Endothelial cell of hepatic sinusoid (primary cell): ENCODE measurements around the gene HOXA7.

Experiments used
- in situ Hi-C: cut with HindIII; loops from 2 replicates; pipeline ENCODE4 v1.10.0; 2017; ENCODE audit warnings: low sequenced_read_pairs

HOXA7 gene

DNA sequence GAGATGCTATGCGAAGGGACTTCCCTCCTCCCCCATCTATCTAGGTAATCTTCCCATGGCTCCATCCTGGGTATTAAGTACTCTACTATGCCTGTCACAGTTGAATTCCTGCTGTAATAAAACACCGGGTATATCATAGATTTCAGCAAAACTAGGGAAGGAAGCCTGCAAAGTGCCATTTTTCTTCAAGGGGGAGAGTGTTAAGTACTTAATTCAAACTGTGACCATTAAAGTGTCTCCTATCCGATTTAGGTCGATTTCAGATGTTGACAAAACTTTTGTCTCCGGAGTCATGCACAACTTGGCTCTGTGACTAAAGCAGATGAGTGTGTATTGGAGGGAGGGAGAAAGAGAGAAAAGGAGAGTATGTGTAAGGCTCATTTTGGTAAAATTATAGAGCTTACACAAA is 30.5 kb downstream of the HOXA7 start:
- in situ Hi-C loops = loop anchor here (5.0 kb wide), 4 partner anchors 36 to 434 kb away; no protein-coding TSS in a partner anchor

DNA sequence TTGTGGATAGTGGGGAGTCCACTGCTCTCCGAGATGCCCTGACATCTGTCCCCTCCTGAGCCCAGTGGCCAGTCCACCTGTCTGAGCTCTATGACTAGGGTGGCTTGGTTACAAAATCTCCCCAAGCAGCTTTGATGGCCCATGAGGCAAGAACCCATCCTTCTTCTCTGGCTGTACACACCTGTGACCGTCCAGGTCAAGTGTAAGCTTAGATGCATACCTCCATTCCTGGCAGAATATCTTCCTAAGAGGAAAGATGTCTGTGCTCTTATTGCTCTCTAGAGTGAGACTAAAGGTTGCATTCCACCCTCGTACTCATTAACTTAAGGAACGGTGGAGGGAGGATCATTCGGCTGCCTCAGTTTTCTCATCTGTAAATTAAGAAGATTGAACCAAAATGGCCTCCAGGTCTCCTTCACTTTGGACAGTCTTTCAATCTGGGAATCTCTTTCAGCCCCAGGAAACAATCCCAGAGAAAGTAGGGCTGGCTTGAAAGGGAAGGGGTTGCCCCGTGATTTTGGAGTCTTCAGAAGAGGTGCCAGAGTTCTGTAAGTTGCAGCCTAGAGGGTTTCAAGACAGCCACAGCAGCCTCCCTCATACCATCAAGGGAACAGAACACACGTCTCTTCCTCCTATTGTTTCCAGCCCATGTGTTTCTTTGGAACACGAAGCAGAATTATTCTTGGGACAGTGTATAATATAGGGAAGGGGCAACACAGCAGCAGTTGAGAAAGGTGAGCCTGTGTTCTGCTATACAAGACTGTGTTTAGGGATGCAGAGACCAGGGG is 31.4 kb downstream of the HOXA7 start:
- in situ Hi-C loops = loop anchor here (5.0 kb wide), 4 partner anchors 37 to 433 kb away; no protein-coding TSS in a partner anchor

DNA sequence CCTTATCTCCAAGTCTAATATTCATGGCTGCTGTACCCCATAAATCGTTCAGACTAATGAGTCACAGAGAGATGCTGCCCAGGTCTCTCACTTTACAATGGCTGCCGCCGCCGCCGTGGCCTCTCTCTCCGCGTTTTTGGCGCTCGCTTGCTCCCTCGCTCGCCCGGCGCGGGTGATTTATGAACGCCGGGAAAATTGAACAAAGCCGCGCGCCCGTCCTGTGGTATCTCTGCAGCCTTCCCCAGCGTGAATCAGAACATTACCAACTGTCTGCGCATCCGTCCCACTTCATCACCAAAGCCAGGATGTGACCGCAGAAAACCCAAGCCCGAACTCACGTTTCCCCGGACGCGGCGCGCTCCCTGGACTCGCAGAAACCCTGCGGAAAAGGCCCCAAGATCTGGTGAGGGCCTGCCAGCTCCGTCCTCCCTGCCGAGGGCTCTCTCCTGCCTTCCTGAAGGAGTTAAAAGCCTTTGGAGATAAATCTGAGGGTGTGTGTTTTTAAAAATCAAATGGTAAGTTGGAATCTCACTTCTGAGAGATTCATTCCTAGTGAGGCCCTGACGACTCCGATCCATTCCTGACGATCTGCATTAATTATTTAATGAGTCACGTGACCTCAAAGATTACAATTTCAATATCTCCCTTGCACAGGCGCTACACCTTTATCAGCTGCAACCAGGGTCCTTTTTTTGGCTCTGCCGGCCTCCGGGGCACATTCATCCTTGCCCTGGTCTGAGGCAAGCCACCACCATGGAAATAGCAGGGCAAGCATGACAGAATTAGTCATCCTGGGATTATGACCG is 32.2 kb downstream of the HOXA7 start:
- in situ Hi-C loops = no loop called here

DNA sequence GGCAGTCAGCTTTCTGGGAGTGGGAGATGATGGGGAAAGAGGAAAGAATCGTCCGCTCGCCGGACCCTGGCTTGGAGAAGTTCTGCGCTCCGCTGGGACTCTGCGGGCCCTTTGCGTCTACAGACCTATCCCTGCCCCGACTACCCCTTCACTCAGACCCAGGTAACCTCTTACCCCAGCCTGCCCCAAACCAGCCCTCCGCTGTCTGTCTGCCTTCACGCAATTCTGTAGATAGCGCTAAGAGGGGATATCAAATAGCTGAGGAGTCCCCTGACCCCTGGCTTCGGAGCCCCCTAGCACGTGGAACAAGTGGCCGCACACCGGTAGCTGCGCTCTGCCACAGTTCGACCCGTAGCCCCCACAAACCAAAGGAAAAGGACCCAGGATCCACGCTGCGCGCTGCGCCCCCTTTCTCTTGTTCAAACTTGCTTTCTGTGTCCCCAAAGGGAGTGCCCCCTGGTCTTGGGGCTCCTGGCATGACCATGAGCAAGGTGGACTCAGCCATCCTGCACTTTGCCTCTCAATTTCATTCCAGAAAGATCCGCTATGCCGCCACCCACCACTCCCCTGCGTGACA is 32.9 kb downstream of the HOXA7 start:
- in situ Hi-C loops = no loop called here

DNA sequence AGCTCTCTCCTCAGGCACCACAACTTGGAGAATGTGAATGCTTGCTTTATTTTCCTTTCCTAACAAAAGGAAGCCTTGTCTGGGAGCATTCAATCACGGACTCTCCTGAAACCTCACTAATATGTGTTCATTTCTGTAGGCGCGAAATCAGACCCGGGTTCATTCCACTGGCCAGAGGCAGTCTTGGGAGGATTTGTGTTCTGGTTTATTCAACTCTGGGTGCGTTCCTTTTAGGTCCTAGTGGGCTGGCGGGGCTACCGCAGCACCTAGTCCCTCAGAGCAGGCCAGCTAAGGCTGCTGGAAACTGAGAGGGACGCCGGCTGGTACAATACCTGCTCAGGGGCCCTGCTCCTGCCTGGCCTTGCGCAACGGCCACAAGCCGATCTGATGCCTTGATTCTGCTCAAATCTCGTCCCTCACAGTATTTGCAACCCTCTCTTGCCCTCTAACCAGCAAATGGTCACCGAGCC is 33.4 kb downstream of the HOXA7 start:
- in situ Hi-C loops = no loop called here

DNA sequence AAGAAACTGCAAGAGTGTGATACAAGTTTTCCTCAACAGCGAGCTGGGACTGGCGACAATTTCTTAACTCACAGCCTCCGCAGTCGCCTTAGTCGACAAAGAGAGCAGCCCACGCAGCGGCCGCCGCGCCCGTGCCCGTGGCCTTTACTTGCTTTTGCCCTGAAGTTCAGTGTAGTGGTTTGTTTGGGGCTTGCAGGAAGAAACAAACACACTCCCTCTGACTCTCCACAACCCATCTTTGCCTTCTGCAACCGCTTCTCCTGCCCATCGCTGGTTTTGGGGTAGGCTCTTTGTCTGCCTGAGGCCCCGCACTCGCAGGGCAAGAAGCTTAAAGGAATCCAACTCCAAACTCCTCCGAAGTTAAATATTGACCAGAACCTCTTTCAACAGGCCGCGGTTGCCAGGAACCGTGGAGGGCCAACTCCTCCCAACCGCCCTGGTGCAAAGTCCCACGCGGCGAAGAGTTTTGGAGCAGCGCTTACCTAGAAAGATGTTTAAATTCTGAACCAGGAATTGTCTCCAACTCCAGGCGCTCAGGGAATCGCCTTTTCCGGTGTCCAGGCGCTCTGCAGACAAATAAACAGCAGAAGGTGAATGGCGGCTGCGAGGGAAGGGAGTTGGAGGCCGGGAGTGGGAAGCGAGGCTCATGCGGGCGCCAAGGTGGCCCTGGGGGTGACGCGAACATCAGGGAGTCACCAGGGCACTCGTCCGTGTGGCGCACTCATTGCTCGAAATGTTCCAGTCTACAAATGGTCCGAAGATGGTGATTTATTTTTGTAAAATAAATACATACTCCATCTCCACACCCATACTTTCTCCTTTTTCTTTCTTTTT is 34.2 kb downstream of the HOXA7 start:
- in situ Hi-C loops = no loop called here

DNA sequence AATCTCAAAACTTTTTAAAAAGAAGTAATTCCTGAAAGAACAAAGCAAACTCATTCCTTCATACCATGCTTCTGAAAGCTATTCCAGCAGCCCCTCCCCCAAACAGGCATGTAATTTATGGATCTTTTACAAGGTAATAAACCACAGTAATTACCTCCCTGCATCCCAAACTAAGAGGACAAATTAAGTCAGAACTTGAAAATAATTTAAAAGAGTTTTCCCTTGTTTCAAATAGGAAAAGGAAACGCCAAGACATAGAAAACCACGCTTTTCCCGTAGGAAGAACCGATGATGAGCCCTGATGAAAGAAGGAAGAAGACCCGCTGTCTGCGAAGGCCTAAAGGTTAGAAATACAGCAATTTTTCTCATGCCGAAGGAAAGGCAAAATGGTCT is 34.8 kb downstream of the HOXA7 start:
- in situ Hi-C loops = no loop called here

DNA sequence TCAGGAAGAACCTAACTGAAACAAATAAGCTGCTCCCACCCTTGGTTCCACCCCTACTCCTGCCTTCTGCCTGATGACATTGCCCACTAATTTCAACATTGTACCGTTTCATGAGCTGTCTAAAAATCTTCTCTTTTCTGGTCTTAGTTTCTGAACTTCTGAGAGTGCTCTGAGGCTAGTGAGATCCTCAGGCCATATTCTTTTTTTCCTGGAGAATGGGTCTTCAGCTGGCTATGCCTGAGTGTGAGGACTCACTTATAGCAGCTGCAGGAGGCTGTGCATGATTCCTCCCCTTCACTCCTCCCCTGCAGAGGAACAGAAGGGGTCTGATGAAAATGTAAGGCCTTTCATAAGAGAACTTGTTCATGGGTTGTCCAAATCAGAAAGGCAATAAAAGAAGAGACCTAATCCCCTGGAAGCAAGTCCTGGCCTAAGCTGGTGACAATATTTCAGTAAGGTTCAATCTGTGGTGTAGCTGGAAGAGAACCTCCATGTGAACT is 37.0 kb downstream of the HOXA7 start:
- in situ Hi-C loops = no loop called here

DNA sequence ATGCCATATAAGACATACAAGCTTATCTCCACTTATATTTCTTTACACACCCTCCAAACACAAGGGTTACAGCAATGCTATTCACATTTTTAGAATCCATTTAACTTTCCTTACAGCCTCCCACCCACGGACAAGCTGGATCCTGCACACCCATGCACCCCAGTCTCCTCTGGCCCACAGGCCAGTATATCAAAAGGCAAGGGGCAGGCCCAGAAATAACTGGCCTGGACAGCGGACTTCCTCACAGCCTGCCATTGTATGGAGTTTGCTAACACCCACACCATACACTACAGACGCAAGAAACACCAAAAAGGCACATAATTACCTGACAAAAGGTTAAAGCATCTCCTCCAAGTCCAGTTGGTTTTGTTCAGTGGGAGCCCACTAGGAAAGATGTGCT is 37.9 kb downstream of the HOXA7 start:
- in situ Hi-C loops = no loop called here

DNA sequence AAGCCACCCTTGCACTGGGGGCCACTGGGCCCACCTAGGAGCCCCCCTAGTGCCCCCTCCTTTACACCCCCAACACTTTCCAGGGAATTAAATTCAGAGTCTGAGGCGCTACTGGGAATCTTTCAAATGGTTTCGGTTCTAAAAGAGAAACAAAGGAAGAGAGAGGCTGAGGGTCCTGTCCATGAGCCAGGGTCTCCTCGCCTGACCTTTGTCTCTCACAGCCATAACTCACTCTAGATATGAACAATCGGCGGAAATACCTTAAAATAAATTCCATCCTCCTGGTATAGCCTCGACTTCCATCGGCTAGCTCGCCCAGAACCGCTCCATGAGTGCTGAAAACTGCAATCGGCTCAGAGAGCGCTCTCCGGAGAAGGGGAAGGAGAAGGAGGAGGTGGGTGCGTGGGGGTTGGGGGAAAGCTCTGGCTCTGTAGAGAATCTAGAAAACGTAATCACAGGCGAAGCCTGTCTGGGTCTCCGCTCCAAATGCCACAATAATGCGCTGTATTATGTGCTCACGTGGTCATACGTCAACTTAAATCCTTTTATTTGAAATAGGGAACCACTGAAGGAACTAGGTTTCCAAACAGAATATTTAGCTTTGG is 38.5 kb downstream of the HOXA7 start:
- in situ Hi-C loops = no loop called here

DNA sequence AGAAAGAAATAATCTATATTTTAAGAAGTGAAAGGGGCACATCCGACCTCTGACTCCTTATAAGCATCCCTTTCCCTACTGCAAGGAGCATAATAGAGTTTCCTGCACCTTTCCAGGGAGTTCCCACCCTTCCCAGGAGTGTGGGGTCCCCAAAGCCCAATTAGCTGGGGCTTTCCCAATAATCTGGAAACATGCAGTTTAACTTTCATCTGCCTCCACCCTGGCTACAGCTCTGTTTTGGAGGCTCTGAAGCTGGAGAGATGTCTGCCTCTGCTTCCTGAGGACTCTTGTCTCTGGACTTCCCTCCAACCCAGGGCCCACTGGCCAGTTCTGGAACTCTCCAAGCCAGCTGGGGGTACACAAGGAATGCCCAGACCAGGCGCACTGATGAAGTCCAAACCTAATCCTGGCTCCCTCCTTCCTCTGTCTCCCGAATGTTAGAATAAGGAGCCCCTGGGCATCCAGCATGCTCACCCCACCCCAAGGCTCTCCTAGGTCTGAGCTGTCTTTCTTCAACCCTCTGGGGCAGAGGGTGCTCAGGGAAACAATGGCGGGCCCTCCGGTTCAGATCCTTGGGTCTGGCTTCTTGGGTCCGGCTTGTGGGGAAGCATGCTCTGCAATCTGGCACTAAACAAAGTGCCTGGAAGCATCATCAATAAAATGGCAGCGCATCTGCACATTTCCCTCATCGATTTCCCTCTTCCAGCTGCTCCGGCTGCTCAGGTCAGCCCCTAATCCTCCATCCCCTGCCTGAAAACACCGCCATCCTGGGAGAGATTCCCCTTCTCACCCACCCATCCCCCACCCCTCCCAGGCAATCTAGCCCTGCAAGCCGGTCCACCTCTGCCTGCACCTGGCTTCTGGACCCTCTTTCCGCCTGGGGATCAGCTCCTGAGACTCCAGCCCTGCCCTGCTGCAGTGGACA is 39.3 kb downstream of the HOXA7 start:
- in situ Hi-C loops = no loop called here

DNA sequence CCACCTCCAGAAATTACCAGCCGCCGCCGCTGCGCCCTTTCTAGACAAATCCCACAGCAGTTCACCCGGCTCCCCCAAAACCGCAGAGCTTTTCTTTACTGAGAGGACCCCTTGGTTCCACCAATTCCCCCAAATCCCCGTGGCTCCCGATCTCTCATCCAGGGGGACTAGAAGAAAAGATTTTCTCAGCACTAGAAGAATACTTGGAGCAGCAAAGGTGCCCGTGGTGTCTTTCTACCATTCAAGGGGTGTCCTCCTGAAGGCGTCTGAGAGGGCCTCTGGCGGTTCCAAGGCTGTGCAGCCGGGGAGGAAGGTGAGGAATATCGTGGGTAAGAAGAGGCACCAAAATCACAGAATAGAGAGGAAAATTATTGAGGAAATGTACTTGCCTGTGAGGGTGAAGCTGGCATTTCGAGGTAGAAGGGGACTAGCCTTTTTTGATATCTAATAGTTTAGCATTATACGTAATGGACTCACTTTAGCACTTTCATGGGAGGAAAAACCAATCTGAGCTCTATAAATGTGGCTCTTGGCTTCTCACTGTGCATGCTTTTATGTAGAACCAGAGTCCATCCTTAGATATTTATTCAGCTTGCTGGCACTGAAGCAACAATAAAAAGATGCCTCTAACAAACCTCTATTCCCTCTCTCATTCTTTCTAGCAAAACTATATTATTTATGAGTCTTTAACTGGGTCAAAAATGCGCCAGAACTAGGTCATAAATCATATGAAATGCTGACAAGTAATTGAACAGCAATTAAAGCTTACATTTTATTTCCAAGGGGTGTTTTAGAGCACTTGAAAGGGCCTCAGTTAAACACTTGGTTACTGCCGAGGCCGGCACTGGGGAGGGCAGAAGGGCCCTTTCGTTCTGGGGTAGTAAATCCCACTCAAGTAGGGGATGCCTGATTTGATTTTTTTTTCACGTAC is 40.2 kb downstream of the HOXA7 start:
- in situ Hi-C loops = no loop called here

DNA sequence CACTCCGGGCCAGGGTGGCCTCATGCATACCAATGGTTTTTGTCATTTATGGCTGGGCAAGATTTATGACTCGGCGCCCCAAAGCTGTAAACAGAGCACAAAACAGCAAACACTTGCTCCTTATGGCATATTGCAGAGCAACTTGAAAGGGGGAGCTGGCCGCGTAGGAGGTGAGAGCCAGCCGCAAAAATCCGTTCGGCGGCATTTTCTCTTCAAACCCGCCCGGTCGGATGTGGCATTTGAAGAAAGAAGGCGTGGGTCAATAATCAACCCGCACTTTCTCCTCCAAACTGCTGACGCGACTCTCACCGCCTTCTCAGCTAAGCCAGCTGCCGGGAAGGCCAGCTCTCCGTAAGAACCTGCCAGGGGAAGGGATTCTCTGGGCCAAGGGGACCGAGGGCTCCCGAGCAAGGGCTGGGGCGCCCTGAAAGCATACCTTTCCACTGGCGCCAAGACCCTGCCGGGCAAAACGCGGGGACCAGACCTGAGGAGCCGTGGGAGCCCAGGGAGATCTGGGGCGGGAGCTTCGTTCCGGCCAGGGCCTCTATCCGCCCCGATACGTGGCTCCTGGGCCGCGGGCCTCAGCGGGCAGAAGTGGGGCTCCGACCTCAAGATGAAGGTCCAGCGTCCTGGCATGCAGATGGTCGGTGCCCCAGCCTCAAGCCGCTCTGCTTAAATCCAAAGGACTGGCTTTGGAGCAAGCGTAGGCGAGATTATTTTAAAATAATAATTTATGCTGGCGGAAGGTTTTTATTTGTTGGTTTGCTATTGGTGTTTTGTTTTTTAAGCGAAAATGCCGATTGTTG is 41.1 kb downstream of the HOXA7 start:
- in situ Hi-C loops = no loop called here

DNA sequence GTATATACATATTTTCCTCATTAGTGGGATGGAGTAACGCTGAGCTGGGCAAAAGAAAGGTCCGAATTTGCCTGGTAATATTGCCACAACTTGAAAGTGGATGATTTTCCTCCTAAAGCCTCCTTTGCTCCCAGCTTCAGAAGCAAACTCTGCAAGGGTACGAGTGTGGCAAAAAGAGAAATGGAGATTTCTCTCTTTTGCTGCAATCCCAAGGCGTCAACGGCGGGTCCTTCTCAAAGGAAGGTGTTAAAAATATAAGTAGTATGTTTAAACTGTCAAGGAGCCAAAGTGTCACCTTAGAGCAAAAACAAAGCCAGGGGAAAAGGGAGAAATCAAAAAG is 41.6 kb downstream of the HOXA7 start:
- in situ Hi-C loops = no loop called here

DNA sequence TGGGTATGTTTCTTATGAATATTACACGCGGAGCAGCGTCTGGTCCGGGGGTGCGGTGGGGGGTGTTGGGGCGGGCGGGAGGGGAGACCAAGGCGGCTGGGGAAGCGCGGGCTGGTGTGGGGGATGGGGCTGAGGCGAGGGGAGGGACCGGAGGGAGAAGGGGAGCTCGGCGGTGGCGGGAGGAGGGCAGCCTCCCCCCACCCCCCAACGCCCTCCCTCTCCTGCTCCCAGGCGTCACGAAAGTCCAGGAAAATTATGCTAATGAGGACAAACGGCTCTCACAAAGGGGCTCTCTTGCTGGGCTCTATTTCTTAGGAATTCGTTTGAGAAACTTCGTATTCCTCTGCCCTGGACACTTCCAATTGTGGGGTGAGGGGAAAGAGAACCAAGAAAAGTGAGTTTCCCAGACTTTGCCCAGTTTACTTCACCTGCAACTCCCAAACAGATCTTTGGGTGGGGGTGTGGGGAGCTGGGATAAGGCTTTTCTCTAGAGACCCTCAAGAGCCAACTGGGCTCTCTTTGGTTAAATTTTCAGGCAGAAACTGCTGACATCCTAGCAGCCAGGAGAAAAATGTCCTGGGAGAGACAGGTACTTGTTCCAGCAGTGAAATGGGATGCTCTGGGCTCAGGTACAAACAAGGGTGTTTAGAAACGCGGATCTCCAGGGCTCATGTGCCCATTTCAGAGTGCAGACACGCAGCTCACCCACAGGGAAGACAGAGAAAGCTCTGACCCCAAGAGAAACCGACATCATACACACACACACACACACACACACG is 42.3 kb downstream of the HOXA7 start:
- in situ Hi-C loops = no loop called here
